HUES64 (cell line): ENCODE data around the gene PDE1C.

Experiments
- H3K27ac ChIP-seq: 2 replicates; pipeline ENCODE4 v1.7.0; 2013; ENCODE audit warnings: low read depth, low read length, inconsistent platforms
- H3K27me3 ChIP-seq: 2 replicates; pipeline ENCODE4 v1.6.1; 2013; ENCODE audit warnings: mild to moderate bottlenecking, low read length; ENCODE audit not compliant: insufficient read depth
- H3K36me3 ChIP-seq: 2 replicates; pipeline ENCODE4 v1.6.1; 2013; ENCODE audit warnings: mild to moderate bottlenecking, low read length; ENCODE audit not compliant: insufficient read depth
- H3K4me1 ChIP-seq: 2 replicates; pipeline ENCODE4 v1.6.1; 2013; ENCODE audit warnings: mild to moderate bottlenecking, low read length, moderate library complexity; ENCODE audit not compliant: insufficient read depth
- H3K4me3 ChIP-seq: 2 replicates; pipeline ENCODE4 v1.5.1; 2013; ENCODE audit warnings: mild to moderate bottlenecking, low read length, moderate library complexity
- H3K9ac ChIP-seq: 2 replicates; pipeline ENCODE4 v1.6.1; 2013; ENCODE audit warnings: mild to moderate bottlenecking, low read depth, low read length
- H3K9me3 ChIP-seq: 2 replicates; pipeline ENCODE4 v1.6.1; 2013; ENCODE audit warnings: low read depth, low read length; ENCODE audit not compliant: insufficient read depth
- WGBS: fragments of 150-250, 120-280 bp; methylation state at CpG from one replicate; pipeline ENCODE4 v1.1.7; 2013; ENCODE audit warnings: missing lambda C conversion rate; 5-methylcytosine and 5-hydroxymethylcytosine counted together

Gene PDE1C

GRCh38 chr7:31890198-31890597, 180.0 kb downstream of the PDE1C start:
- no peaks in the 10 kb centered on the region for H3K27me3 ChIP-seq

GRCh38 chr7:31887006-31887405, 183.2 kb downstream of the PDE1C start:
- no peaks in the 10 kb centered on the region for H3K27me3 ChIP-seq
- peaks cover 3% of the 10 kb centered on the region for H3K4me1 ChIP-seq
- no peaks in the 10 kb centered on the region for H3K36me3 ChIP-seq
- H3K9me3 ChIP-seq = no peaks in the 10 kb centered on the region
- H3K9ac ChIP-seq = no peak overlapping the region
- H3K4me3 ChIP-seq = no peak overlapping the region
- H3K27ac ChIP-seq = no peak overlapping the region
- WGBS = 100% methylated on average over 1 of the region's 2 CpGs

More at GRCh38 chr7:31890198-31890597, 180.0 kb downstream of the PDE1C start:
- H3K4me3 ChIP-seq = no peak overlapping the region
- no peak overlapping the region for H3K27ac ChIP-seq
- 91% methylated on average over 3 of the region's 3 CpGs for WGBS
- H3K9me3 ChIP-seq = no peaks in the 10 kb centered on the region
- H3K36me3 ChIP-seq = no peaks in the 10 kb centered on the region
- H3K9ac ChIP-seq = no peak overlapping the region
- no peaks in the 10 kb centered on the region for H3K4me1 ChIP-seq

GRCh38 chr7:31885171-31885570, 185.0 kb downstream of the PDE1C start:
- no peak overlapping the region for H3K9ac ChIP-seq
- WGBS = 86% methylated on average over 2 of the region's 2 CpGs
- no peaks in the 10 kb centered on the region for H3K36me3 ChIP-seq
- no peak overlapping the region for H3K4me3 ChIP-seq
- peaks cover 6% of the 10 kb centered on the region for H3K4me1 ChIP-seq
- no peaks in the 10 kb centered on the region for H3K9me3 ChIP-seq
- no peaks in the 10 kb centered on the region for H3K27me3 ChIP-seq
- no peak overlapping the region for H3K27ac ChIP-seq

DNA sequence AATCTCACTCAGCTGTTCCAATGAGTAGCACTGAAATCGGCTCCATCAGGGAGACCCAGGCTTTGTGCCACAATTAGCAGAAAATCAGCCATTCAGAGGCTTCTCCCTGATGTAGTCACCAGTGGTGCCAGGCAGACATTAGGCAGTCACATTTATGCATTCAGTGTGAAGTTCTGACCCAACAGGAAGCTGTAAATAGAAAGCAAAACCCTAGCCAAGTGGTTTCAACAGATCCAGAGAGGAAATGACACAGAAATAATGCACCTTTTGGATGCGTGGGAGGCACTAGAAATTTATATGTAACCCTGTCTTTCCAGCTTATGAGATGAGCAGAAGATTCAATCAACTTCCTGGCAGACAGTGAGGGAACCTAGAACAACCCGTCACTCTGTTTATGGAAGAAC, 186.4 kb downstream of the PDE1C start:
- 94% methylated on average over 3 of the region's 3 CpGs for WGBS

DNA sequence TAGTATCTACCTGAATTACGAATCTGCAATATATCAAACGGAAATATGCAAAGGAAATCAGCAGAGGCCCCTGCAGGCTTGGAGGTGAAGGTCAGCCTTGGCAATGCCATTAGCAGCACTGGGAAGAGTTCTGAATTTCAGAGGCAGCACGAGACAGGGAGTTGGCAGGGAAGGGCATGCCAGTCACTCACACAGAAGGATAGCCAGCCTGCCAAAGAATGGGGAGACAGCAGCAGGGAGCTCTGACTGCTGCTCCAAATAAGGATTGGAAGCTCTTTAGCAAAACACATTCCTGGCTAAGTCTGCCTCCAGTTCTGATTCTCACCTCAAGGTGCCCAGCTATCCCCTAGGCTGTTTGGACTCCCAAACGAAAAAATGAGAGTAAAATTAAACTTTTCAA, 188.0 kb downstream of the PDE1C start:
- Histone ChIP-seq H3K36me3 (no peaks in the 10 kb centered on the region), H3K27ac (no peak overlapping the region), H3K9ac (no peak overlapping the region), H3K4me3 (no peak overlapping the region), H3K9me3 (no peaks in the 10 kb centered on the region), H3K4me1 (peaks cover 6% of the 10 kb centered on the region), H3K27me3 (no peaks in the 10 kb centered on the region)
- 86% methylated on average over 3 of the region's 4 CpGs for WGBS

More for the DNA sequence above, 186.4 kb downstream of the PDE1C start:
- Histone ChIP-seq H3K9ac (no peak overlapping the region), H3K4me1 (peaks cover 6% of the 10 kb centered on the region), H3K27ac (no peak overlapping the region), H3K4me3 (no peak overlapping the region), H3K9me3 (no peaks in the 10 kb centered on the region), H3K27me3 (no peaks in the 10 kb centered on the region), H3K36me3 (no peaks in the 10 kb centered on the region)

GRCh38 chr7:31878875-31879274, 191.3 kb downstream of the PDE1C start:
- Histone ChIP-seq H3K9me3 (no peaks in the 10 kb centered on the region), H3K4me1 (peaks cover 6% of the 10 kb centered on the region), H3K27ac (no peak overlapping the region), H3K27me3 (no peaks in the 10 kb centered on the region), H3K36me3 (no peaks in the 10 kb centered on the region), H3K4me3 (no peak overlapping the region), H3K9ac (no peak overlapping the region)
- 94% methylated on average over 9 of the region's 9 CpGs for WGBS

DNA sequence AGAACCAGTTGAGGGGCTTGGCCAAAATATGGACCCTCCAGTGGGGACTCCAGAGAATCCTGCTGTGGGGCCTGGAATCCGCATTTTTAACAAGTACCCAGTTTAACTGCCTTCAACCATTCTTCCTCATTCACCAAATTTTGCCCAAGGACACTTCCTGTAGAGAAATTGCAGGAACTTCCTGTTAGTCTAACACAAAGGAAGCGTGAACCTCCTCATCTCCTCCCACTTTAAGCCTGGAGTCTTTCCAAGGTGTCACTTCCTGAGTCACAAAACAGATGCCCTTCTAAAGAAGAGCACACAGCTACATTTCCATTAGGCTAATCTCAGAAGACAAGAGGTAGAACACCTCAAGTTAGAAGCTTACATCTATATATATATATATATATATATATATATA, 194.8 kb downstream of the PDE1C start:
- Histone ChIP-seq H3K27ac (no peak overlapping the region), H3K27me3 (no peaks in the 10 kb centered on the region), H3K4me3 (no peak overlapping the region), H3K9ac (no peak overlapping the region), H3K9me3 (no peaks in the 10 kb centered on the region), H3K4me1 (no peaks in the 10 kb centered on the region), H3K36me3 (no peaks in the 10 kb centered on the region)
- 84% methylated on average over 2 of the region's 2 CpGs for WGBS

GRCh38 chr7:31874631-31875386, 195.4 kb downstream of the PDE1C start:
- 94% methylated on average over 4 of the region's 4 CpGs for WGBS
- no peak overlapping the region for H3K27ac ChIP-seq

GRCh38 chr7:31873816-31874597, 196.2 kb downstream of the PDE1C start:
- WGBS = 92% methylated on average over 3 of the region's 3 CpGs
- no peaks in the 10 kb centered on the region for H3K9me3 ChIP-seq
- H3K27ac ChIP-seq = no peak overlapping the region
- H3K9ac ChIP-seq = no peak overlapping the region
- no peaks in the 10 kb centered on the region for H3K36me3 ChIP-seq
- H3K27me3 ChIP-seq = no peaks in the 10 kb centered on the region
- H3K4me3 ChIP-seq = no peak overlapping the region
- no peaks in the 10 kb centered on the region for H3K4me1 ChIP-seq

More at GRCh38 chr7:31874631-31875386, 195.4 kb downstream of the PDE1C start:
- no peaks in the 10 kb centered on the region for H3K27me3 ChIP-seq
- H3K9ac ChIP-seq = no peak overlapping the region
- no peaks in the 10 kb centered on the region for H3K9me3 ChIP-seq
- H3K36me3 ChIP-seq = no peaks in the 10 kb centered on the region
- no peaks in the 10 kb centered on the region for H3K4me1 ChIP-seq
- H3K4me3 ChIP-seq = no peak overlapping the region

DNA sequence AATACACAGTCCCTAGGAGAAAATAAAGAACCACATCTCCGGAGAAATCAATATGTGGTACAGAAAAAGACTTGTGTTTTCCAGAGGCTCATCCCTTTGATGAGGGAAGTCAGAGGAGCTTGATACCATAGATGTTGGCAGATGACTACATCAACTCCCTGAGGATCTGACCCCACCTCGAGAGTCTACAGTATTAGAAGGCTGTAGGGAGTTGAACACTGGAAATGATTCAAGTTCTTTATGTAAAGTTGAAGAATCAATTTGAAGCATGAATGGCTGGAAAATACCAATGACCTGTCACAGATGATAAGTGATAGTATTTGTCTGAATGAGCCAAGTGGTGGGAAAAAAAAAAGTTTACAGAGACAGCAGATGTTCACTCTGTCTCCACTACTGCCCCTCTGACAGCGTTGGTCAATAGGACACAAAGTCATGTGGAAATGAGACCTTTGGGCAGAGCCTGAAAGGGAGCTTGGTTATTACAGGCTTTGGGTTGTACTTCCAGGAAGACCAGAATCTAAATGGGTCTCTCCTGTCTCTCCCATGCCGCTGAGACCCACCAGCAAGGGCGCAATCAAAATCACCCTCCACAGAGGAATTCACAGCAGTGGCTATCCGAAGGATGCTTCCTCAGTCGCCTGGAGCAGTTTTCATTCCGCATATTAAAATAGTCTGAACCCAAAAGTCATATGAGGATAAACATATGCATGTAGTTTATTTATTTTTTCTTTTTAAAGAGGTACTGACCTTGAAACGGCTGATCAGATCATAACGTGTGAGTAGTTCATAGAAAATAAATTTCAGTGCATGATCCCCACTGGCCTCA, 197.4 kb downstream of the PDE1C start:
- 96% methylated on average over 10 of the region's 10 CpGs for WGBS
- no peak overlapping the region for H3K9ac ChIP-seq
- no peaks in the 10 kb centered on the region for H3K36me3 ChIP-seq
- H3K9me3 ChIP-seq = no peaks in the 10 kb centered on the region
- H3K27ac ChIP-seq = no peak overlapping the region
- no peaks in the 10 kb centered on the region for H3K27me3 ChIP-seq
- H3K4me1 ChIP-seq = no peaks in the 10 kb centered on the region
- H3K4me3 ChIP-seq = no peak overlapping the region

GRCh38 chr7:31864646-31865045, 205.6 kb downstream of the PDE1C start:
- Histone ChIP-seq H3K4me3 (no peak overlapping the region), H3K4me1 (no peaks in the 10 kb centered on the region), H3K36me3 (no peaks in the 10 kb centered on the region), H3K27me3 (no peaks in the 10 kb centered on the region), H3K9ac (no peak overlapping the region), H3K9me3 (no peaks in the 10 kb centered on the region), H3K27ac (no peak overlapping the region)
- 98% methylated on average over 5 of the region's 6 CpGs for WGBS
